ENCODE results near the gene EMILIN2. TPM values are rescaled to one million over a fixed set of nuclear protein-coding genes. Genes with fewer than 3 reads are reported as not detected.
"Not testable (repeated sequence)": the region's sequence is repeated elsewhere in the genome, so short reads cannot be mapped to it uniquely, and the experiment has no call there.

Gene EMILIN2
- total RNA-seq, 3 donors from 2014 or later (not counting 1 experiment from before 2014, with no cell fraction given), result 8.4 to 25.6 (median 9.8) TPM

GRCh38 chr18:2851771-2852170 lies 5.0 kb downstream of the EMILIN2 start:
- Histone ChIP-seq H3K4me3 (ENCODE audit: low read length) (no peak overlapping the region), H3K4me1 (ENCODE audit: control insufficient read depth, insufficient read depth, low read length) (peaks cover 13% of the 10 kb centered on the region), H3K27me3 (ENCODE audit: control insufficient read depth, insufficient read depth, low read length) (peaks cover 31% of the 10 kb centered on the region), H3K36me3 (ENCODE audit: control insufficient read depth, insufficient read depth, low read length) (no peaks in the 10 kb centered on the region), H3K27ac (ENCODE audit: low read length) (no peak overlapping the region), H3K9me3 (ENCODE audit: control insufficient read depth, insufficient read depth, low read length) (no peaks in the 10 kb centered on the region)
- peaks cover 15 to 17% of the 10 kb centered on the region in 2 donors for H3K4me1 Mint-ChIP-seq
- H3K9me3 Mint-ChIP-seq, result no peaks in the 10 kb centered on the region
- no peak for DNase-seq
- no peak for ATAC-seq
- H3K27ac Mint-ChIP-seq, result no peak overlapping the region
- H3K36me3 Mint-ChIP-seq, result no peaks in the 10 kb centered on the region
- no peak overlapping the region for H3K4me3 Mint-ChIP-seq
- TF ChIP-seq, protein P1, sequence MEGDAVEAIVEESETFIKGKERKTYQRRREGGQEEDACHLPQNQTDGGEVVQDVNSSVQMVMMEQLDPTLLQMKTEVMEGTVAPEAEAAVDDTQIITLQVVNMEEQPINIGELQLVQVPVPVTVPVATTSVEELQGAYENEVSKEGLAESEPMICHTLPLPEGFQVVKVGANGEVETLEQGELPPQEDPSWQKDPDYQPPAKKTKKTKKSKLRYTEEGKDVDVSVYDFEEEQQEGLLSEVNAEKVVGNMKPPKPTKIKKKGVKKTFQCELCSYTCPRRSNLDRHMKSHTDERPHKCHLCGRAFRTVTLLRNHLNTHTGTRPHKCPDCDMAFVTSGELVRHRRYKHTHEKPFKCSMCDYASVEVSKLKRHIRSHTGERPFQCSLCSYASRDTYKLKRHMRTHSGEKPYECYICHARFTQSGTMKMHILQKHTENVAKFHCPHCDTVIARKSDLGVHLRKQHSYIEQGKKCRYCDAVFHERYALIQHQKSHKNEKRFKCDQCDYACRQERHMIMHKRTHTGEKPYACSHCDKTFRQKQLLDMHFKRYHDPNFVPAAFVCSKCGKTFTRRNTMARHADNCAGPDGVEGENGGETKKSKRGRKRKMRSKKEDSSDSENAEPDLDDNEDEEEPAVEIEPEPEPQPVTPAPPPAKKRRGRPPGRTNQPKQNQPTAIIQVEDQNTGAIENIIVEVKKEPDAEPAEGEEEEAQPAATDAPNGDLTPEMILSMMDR (IDR thresholded peaks at IDR 0.05), result no peak
- H3K27me3 Mint-ChIP-seq (ENCODE audit: low read depth in 2 of 2), result peaks cover 34 to 37% of the 10 kb centered on the region in 2 donors
- 93% methylated on average over 7 of the region's 8 CpGs for WGBS (ENCODE audit: insufficient coverage)
- intact Hi-C loops (cut with micrococcal nuclease), result no loop called here

- H3K4me3 Mint-ChIP-seq; H3K36me3 Mint-ChIP-seq; H3K9me3 Mint-ChIP-seq; DNase-seq; H3K27ac ChIP-seq (ENCODE audit: low read length); ATAC-seq; H3K9me3 ChIP-seq (ENCODE audit: control insufficient read depth, insufficient read depth, low read length); H3K4me3 ChIP-seq (ENCODE audit: low read length); intact Hi-C loops (cut with micrococcal nuclease); H3K36me3 ChIP-seq (ENCODE audit: control insufficient read depth, insufficient read depth, low read length); H3K4me1 ChIP-seq (ENCODE audit: control insufficient read depth, insufficient read depth, low read length); H3K27ac Mint-ChIP-seq: not testable (repeated sequence)
- WGBS (ENCODE audit: insufficient coverage), result 88% methylated on average over 11 of the region's 12 CpGs
- H3K4me1 Mint-ChIP-seq, result peaks cover 14 to 15% of the 10 kb centered on the region in 2 donors
- peaks cover 29% of the 10 kb centered on the region for H3K27me3 ChIP-seq (ENCODE audit: control insufficient read depth, insufficient read depth, low read length)
- H3K27me3 Mint-ChIP-seq (ENCODE audit: low read depth in 2 of 2), result peaks cover 34 to 35% of the 10 kb centered on the region in 2 donors
These were observed 5.7 kb downstream of the EMILIN2 start for GRCh38 chr18:2852460-2852859.

GRCh38 chr18:2853173-2853925 lies 6.5 kb downstream of the EMILIN2 start:
- H3K4me1 Mint-ChIP-seq, result peaks cover 5 to 7% of the 10 kb centered on the region in 2 donors
- intact Hi-C loops (cut with micrococcal nuclease), result no loop called here
- peaks cover 22% of the 10 kb centered on the region for H3K27me3 ChIP-seq (ENCODE audit: control insufficient read depth, insufficient read depth, low read length)
- no peaks in the 10 kb centered on the region for H3K9me3 Mint-ChIP-seq
- DNase-seq (no peak), ATAC-seq (no peak)
- H3K27ac Mint-ChIP-seq, result no peak overlapping the region
- peaks cover under 1% of the 10 kb centered on the region for H3K4me1 ChIP-seq (ENCODE audit: control insufficient read depth, insufficient read depth, low read length)
- TF ChIP-seq, protein P1 (IDR thresholded peaks at IDR 0.05), result no peak
- no peak overlapping the region for H3K27ac ChIP-seq (ENCODE audit: low read length)
- no peak overlapping the region for H3K4me3 Mint-ChIP-seq
- H3K27me3 Mint-ChIP-seq (ENCODE audit: low read depth in 2 of 2), result peaks cover 26 to 29% of the 10 kb centered on the region in 2 donors
- H3K36me3 Mint-ChIP-seq, result no peaks in the 10 kb centered on the region
- H3K36me3 ChIP-seq (ENCODE audit: control insufficient read depth, insufficient read depth, low read length), result no peaks in the 10 kb centered on the region
- no peaks in the 10 kb centered on the region for H3K9me3 ChIP-seq (ENCODE audit: control insufficient read depth, insufficient read depth, low read length)
- no peak overlapping the region for H3K4me3 ChIP-seq (ENCODE audit: low read length)
- WGBS (ENCODE audit: insufficient coverage), result 93% methylated on average over 18 of the region's 18 CpGs

DNA sequence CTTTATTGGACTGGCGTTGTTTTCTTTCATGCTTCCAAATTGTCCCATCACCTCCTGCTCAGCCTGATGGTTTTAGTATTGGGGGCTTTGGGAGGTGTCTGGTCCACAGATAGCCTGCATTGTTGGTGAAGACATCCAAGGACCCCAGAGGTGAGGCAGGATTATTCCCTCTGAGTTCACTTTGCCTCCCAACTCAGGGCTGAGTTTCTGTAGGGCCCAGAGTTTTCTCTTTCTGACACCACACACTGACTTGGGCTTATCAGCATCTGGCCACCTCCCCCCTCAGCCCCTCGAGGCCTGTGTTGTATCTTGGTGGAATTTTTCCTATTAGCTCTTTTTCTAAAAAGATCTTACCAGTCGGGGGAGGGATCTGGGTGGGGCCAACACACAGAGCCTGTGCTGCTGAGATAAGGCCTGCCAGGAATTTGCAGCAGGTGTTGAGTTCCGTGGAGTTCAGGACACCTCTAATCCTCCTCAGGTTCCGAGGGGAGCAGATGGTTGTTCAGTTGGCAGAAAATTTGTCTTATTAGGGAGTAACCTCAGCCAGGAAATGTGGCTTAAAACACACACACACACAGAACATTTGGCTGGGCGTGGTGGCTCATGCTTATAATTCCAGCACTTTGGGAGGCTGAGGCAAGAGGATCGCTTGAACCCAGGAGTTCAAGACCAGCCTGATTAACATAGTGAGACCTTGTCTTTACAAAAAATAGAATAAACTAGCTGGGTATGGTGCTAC lies 7.3 kb downstream of the EMILIN2 start:
- Histone ChIP-seq H3K4me3 (ENCODE audit: low read length) (no peak overlapping the region), H3K9me3 (ENCODE audit: control insufficient read depth, insufficient read depth, low read length) (no peaks in the 10 kb centered on the region), H3K36me3 (ENCODE audit: control insufficient read depth, insufficient read depth, low read length) (no peaks in the 10 kb centered on the region), H3K4me1 (ENCODE audit: control insufficient read depth, insufficient read depth, low read length) (no peaks in the 10 kb centered on the region), H3K27ac (ENCODE audit: low read length) (no peak overlapping the region), H3K27me3 (ENCODE audit: control insufficient read depth, insufficient read depth, low read length) (peaks cover 15% of the 10 kb centered on the region)
- WGBS (ENCODE audit: insufficient coverage), result 73% methylated on average over 5 of the region's 7 CpGs
- Mint-ChIP-seq H3K36me3 (no peaks in the 10 kb centered on the region), H3K4me1 (no peaks in the 10 kb centered on the region), H3K27ac (no peak overlapping the region), H3K27me3 (ENCODE audit: low read depth in 2 of 2) (peaks cover 19 to 22% of the 10 kb centered on the region in 2 donors), H3K9me3 (no peaks in the 10 kb centered on the region), H3K4me3 (no peak overlapping the region)
- no peak for ATAC-seq
- intact Hi-C loops (cut with micrococcal nuclease), result no loop called here
- DNase-seq, result no peak
- TF ChIP-seq, protein P1 (IDR thresholded peaks at IDR 0.05), result no peak
